Measurements from ENCODE around the gene FAM177A1. TPM values are rescaled to one million over a fixed set of nuclear protein-coding genes. Genes with fewer than 3 reads are reported as not detected.
"Not testable (repeated sequence)": the region's sequence is repeated elsewhere in the genome, so short reads cannot be mapped to it uniquely, and the experiment has no call there.

Gene FAM177A1
- total RNA-seq, 1 donor from 2014 or later, result 37.9 TPM

DNA sequence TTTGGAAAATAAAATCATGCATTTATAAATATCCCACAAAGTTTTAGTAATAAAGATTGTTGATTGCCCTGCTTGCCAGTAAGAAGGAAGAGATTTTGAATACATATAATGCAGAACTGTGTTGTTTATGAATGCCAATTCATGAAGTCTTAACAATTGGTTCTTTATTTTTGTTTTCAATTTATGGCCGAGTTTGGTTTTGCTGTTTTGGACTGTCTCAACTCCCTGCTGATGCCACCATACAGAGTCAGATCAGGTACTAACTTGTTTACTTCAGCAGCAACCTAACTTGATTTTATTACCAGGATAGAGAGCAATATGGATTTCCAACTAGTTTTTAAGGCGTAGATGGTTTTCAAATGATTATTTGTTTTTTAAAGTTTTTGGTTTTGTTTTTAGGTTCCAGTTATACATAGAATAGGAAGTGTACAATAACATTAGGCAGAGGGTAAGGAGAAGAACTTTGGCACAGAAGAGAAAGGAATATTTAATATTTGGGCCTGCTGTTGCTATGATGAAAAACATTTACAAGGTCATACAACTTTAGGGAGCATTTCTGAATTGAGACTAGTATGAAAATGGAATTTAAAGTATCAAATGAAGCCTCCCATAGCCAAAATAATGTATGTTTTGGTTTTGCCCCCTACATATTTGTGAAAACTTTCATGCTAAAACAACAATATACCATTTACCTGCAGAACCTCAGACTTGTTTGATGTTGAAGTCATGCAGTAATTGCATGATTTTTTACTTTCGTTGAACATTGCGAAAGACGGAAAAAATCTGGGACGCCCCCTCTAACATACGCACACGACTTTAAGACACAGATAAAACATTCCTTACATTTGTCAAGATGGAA, 904 bp upstream of the FAM177A1 start:
- peaks cover 24% of the 10 kb centered on the region for H3K4me1 Mint-ChIP-seq
- H3K9me3 Mint-ChIP-seq, result no peaks in the 10 kb centered on the region
- peak overlapping the region; percentile 96 for H3K4me3 Mint-ChIP-seq
- DNase-seq, result no peak
- H3K27ac Mint-ChIP-seq, result peak overlapping the region; percentile 97
- peaks cover 10% of the 10 kb centered on the region for H3K36me3 Mint-ChIP-seq (ENCODE audit: low read depth)
- intact Hi-C loops (cut with micrococcal nuclease), result loop anchor here (5.0 kb wide), 4 partner anchors 247 to 782 kb away; partner anchors contain the start of genes BRMS1L, PSMA6 and RALGAPA1
- no peaks in the 10 kb centered on the region for H3K27me3 Mint-ChIP-seq

DNA sequence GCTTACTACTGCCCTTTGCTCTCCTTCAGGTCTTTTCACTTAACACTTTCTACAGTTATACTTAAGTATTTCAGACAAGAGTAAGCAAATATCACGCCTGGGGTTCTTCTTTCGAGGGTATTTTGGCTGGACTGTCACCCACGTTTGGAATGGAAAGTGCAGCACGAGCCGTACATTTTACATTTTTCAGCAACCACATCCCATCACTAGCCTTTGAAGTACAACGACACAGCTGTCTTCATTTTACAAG, 349 bp upstream of the FAM177A1 start:
- Mint-ChIP-seq H3K27ac (peak overlapping the region; percentile 97), H3K36me3 (ENCODE audit: low read depth) (peaks cover 15% of the 10 kb centered on the region), H3K27me3 (no peaks in the 10 kb centered on the region), H3K9me3 (no peaks in the 10 kb centered on the region), H3K4me3 (peak overlapping the region; percentile 96), H3K4me1 (peaks cover 27% of the 10 kb centered on the region)
- intact Hi-C loops (cut with micrococcal nuclease), result loop anchor here (1.0 to 5.0 kb wide), 8 partner anchors 63 to 782 kb away; partner anchors contain the start of genes BRMS1L, NFKBIA, PRORP and PSMA6
- no peak for DNase-seq

DNA sequence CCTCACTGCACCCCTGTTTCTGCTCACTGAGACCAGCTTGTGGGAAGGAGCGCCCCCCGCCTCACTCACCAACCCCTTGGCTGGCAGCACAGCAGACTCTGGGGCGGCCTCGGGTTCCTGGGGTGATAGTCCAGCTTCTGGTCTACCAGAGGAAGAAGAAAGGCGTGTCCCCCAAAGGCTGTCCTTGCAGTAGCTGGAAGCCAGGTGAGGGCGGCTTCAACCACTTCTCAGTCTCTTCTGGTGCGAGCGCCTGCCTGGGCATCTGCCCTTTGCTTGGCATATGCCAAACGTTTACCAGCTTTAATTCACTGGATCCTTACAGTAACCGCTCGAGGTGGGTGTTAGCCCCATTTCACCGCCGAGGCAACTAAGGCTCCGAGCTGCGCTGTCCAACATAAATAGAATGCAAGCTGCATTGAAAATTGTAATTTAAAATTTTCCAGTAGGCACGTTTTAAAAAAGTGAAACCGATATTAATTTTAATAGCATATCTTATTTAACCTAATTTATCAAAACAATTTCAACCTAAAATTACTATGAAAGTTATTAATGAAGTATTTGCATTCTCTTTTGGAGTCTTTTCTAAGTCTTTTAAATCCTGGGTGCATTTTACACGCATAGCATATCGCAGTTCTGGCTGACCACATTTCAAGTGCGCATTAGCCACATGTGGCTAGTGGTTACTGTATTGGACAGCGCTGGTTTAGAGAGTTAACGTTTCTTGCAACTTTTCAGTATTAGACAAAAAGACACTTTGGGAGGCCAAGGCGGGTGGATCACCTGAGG, 872 bp downstream of the FAM177A1 start:
- Mint-ChIP-seq H3K36me3 (ENCODE audit: low read depth) (peaks cover 19% of the 10 kb centered on the region), H3K4me1 (peaks cover 28% of the 10 kb centered on the region), H3K27me3 (no peaks in the 10 kb centered on the region), H3K27ac (peak overlapping the region; percentile 99), H3K4me3 (peak overlapping the region; percentile 96), H3K9me3 (no peaks in the 10 kb centered on the region)
- intact Hi-C loops (cut with micrococcal nuclease), result loop anchor here (1.0 to 5.0 kb wide), 8 partner anchors 65 to 780 kb away; partner anchors contain the start of genes BRMS1L, NFKBIA, PRORP and PSMA6
- no peak for DNase-seq

DNA sequence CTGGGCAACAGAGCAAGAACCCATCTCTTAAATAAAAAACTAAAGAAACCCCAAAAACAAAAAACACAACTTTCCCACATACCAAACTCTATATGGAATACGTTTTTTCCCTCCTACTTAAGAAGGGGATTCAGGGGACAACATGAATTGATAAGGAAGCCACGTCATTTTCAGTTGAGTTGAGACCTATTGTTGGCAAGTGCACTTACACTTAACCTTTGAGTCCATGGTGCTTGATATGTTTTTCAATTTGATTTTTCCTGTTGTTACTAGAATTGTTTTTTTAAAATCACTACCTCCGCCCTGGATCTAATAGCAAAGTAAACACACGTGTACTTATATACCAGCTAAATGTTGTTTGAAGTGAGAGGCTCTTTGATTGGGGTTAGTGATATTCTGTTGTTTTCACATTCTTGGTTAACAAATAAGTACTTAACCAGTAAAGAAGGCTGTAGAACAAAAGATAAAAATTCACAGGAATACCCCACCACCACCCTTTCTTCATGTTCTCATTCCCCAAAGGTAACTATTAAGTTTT, 2.0 kb downstream of the FAM177A1 start:
- H3K27ac Mint-ChIP-seq, result no peak overlapping the region
- intact Hi-C loops (cut with micrococcal nuclease), result loop anchor here (5.0 kb wide), 4 partner anchors 244 to 779 kb away; partner anchors contain the start of genes BRMS1L, PSMA6 and RALGAPA1
- H3K27me3 Mint-ChIP-seq, result no peaks in the 10 kb centered on the region
- H3K4me3 Mint-ChIP-seq, result peak overlapping the region; percentile 96
- no peaks in the 10 kb centered on the region for H3K9me3 Mint-ChIP-seq
- peaks cover 19% of the 10 kb centered on the region for H3K36me3 Mint-ChIP-seq (ENCODE audit: low read depth)
- DNase-seq, result no peak
- peaks cover 26% of the 10 kb centered on the region for H3K4me1 Mint-ChIP-seq

DNA sequence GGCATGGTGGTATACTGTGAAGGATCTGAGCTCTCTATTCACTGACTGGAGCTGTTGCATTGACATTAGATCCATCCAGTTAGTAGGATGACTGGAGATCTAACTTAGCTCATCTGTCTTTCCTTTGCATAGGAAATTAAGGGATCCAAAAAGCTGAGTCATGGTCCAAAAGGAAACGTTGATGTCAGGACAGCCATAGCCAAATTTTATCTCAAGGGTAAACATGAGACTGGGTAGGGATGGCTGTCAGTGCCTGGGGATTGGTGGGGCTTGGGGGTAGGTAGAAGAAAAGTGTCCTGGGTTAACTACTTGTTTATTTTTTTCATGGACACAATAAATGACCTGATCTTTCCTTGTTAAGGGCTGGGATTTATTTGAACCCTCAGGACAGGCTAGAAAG, 4.6 kb downstream of the FAM177A1 start:
- Mint-ChIP-seq H3K4me3 (no peak overlapping the region), H3K27me3 (no peaks in the 10 kb centered on the region), H3K27ac (no peak overlapping the region), H3K9me3 (no peaks in the 10 kb centered on the region), H3K4me1 (peaks cover 17% of the 10 kb centered on the region), H3K36me3 (ENCODE audit: low read depth) (peaks cover 25% of the 10 kb centered on the region)
- intact Hi-C loops (cut with micrococcal nuclease), result no loop called here
- no peak for DNase-seq

DNA sequence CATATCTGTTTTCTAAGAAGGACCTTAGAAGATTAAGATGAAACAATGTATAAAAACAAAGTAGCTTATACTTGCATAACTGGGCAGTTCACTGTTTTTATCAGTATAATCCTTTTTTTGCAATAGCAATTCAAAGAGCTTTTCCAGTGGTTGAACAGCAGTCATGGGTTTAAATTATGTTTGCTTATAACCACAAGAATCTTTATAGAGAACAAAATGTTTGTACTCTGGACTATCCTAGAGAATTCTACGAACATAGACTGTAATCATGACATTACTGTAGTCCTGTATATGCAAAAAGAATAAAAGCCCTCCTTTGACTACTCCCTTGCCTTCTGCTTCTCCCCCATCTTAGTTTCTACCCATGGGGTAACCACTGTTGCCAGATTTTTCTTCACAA, 5.7 kb downstream of the FAM177A1 start:
- Mint-ChIP-seq H3K4me1 (peaks cover 18% of the 10 kb centered on the region), H3K4me3 (no peak overlapping the region)

DNA sequence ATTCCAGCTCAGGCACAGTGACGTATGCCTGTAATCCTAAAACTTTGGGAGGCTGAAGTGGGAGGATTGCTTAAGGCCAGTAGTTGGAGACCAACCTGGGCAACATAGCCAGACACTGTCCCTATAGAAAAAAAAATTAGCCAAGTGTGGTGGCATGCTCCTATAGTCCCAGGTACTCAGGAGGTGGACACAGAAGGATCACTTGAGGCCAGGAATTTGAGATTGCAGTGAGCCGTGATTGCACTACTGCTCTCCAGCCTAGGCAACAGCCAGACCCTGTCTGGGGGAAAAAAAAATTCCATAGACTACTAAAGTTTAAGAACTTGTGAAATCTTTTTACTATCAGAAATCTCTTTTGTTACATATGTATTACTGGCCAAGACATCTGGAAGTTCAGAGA, 6.6 kb downstream of the FAM177A1 start:
- no peaks in the 10 kb centered on the region for H3K27me3 Mint-ChIP-seq
- no peak for DNase-seq
- no peaks in the 10 kb centered on the region for H3K9me3 Mint-ChIP-seq
- H3K4me1 Mint-ChIP-seq, result peaks cover 18% of the 10 kb centered on the region
- peaks cover 35% of the 10 kb centered on the region for H3K36me3 Mint-ChIP-seq (ENCODE audit: low read depth)
- intact Hi-C loops (cut with micrococcal nuclease), result no loop called here
- H3K27ac Mint-ChIP-seq, result no peak overlapping the region
- H3K4me3 Mint-ChIP-seq, result no peak overlapping the region

More for the DNA sequence above, 5.7 kb downstream of the FAM177A1 start:
- intact Hi-C loops (cut with micrococcal nuclease), result no loop called here
- Mint-ChIP-seq H3K27ac (no peak overlapping the region), H3K27me3 (no peaks in the 10 kb centered on the region), H3K9me3 (no peaks in the 10 kb centered on the region), H3K36me3 (ENCODE audit: low read depth) (peaks cover 31% of the 10 kb centered on the region)
- no peak for DNase-seq

DNA sequence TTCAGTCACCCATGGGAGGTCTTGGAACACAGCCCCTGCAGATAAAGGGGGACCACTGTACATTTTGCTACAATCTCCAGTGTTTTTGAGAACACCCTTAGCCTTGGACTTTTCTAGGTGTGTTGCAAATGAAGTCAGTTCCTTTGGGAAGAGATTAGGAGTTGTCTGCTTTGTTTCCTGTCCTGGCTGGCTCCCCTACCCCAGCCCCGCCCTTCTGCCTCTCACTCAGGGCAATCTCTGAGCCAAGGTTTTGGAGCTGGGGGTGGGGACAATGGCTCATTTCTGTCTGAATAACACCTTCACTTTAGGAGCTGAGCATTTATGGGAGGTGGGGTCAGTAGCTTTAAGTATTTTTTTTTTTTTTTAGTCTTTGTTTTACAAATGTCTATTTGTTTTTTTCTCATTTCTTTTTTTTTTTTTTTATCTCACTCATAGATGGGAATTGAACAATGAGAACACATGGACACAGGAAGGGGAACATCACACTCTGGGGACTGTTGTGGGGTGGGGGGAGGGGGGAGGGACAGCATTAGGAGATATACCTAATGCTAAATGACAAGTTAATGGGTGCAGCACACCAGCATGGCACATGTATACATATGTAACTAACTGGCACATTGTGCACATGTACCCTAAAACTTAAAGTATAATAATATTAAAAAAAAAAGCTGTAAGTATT, 15.2 kb downstream of the FAM177A1 start:
- H3K9me3 Mint-ChIP-seq; intact Hi-C loops (cut with micrococcal nuclease); H3K27me3 Mint-ChIP-seq; H3K4me3 Mint-ChIP-seq; DNase-seq: not testable (repeated sequence)
- peak overlapping the region; percentile 20 for H3K27ac Mint-ChIP-seq
- peaks cover 41% of the 10 kb centered on the region for H3K36me3 Mint-ChIP-seq (ENCODE audit: low read depth)
- H3K4me1 Mint-ChIP-seq, result peaks cover 14% of the 10 kb centered on the region

DNA sequence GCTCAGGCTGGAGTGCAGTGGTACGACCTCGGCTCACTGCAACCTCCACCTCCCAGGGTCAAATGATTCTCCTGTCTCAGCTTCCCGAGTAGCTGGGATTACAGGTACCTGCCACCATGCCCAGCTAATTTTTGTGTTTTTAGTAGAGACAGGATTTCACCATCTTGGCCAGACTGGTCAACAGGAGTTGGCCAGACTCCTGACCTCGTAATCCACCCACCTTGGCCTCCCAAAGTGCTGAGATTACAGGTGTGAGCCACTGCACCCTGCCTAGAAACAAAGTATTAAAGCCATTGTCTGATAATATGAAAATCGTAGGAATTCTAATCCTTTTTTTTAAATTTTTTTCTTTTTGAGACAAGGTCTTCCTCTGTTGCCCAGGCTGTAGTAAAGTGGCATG, 19.7 kb downstream of the FAM177A1 start:
- H3K27ac Mint-ChIP-seq; H3K9me3 Mint-ChIP-seq; H3K27me3 Mint-ChIP-seq; H3K4me1 Mint-ChIP-seq; DNase-seq; intact Hi-C loops (cut with micrococcal nuclease); H3K4me3 Mint-ChIP-seq: not testable (repeated sequence)
- H3K36me3 Mint-ChIP-seq (ENCODE audit: low read depth), result peaks cover 37% of the 10 kb centered on the region

DNA sequence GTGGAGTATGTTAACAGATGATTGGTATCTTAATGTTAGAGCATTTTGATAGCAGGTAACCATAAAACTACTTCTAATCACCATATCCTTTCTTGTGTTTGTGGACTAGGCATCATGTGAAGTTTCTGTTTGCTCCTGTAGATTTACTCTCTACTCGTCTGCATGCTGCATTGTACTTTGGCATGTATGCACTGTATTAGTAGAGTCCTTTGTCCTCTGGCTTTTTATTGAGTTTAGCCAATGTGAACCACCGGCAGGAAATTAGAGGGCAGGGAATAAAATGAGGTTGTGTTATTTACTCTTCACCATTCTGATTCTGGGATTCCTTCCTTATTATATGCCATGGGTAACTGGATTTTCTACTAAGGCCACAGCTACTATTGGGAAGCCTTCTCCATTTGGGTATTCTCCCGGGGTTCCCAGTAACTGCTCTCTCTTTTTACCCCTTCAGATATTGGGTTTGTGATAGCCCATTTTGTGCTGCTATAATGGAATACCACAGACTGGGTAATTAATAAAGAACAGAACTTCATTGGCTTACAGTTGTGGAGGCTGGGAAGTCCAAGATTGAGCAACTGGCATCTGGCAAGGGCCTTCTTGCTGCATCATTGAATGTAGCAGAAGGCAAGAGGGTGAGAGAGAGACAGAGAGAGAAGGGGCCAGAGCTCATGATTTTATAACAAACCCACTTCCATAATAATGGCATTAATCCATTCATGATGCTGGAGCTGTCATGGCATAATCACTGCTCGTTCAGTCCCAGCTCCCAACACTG, 22.4 kb downstream of the FAM177A1 start:
- H3K27ac Mint-ChIP-seq, result no peak overlapping the region

DNA sequence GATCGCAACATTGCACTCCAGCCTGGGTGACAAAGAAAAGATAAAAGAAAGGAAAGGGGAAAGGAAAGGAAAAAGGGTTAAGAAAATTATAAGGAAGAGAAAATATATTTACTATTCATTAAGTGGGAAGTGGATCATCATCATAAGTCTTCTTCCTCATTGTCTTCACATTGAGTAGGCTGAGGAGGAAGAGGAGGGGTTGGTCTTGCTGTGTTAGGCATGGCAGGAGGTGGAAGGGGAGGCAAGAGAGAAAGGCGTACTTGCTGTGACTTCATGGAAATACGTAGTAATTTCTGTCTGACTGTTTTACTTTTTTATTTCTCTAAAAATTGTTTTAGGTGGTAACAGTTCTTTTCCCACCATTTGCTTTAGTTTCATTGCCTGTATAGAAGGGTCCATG, 26.2 kb downstream of the FAM177A1 start:
- no peak overlapping the region for H3K4me3 Mint-ChIP-seq
- no peaks in the 10 kb centered on the region for H3K27me3 Mint-ChIP-seq
- no peaks in the 10 kb centered on the region for H3K9me3 Mint-ChIP-seq
- H3K36me3 Mint-ChIP-seq (ENCODE audit: low read depth), result peaks cover 39% of the 10 kb centered on the region
- no peak for DNase-seq
- no peak overlapping the region for H3K27ac Mint-ChIP-seq
- intact Hi-C loops (cut with micrococcal nuclease), result no loop called here
- H3K4me1 Mint-ChIP-seq, result no peaks in the 10 kb centered on the region

More for the DNA sequence above, 22.4 kb downstream of the FAM177A1 start:
- Mint-ChIP-seq H3K36me3 (ENCODE audit: low read depth) (peaks cover 34% of the 10 kb centered on the region), H3K9me3 (no peaks in the 10 kb centered on the region), H3K27me3 (no peaks in the 10 kb centered on the region), H3K4me3 (no peak overlapping the region), H3K4me1 (no peaks in the 10 kb centered on the region)
- intact Hi-C loops (cut with micrococcal nuclease), result no loop called here
- no peak for DNase-seq

DNA sequence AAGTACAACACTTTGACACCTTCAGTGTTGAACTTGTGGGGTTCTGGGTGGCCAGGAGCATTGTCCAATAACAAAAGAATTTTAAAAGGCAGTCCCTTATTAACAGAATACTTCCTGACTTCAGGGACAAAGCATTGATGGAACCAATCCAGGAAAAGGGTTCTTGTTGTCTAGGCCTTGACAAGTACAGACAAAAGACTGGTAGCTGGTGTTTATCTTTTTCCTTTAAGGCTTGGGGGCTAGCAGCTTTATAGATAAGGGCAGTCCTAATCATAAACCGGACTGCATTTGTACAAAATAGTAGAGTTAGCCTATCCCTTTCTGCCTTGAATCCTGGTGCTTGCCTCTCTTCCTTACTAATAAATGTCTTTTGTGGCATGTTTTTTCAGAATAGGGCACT, 27.4 kb downstream of the FAM177A1 start:
- DNase-seq, result no peak
- Mint-ChIP-seq H3K27ac (no peak overlapping the region), H3K9me3 (no peaks in the 10 kb centered on the region), H3K36me3 (ENCODE audit: low read depth) (peaks cover 35% of the 10 kb centered on the region), H3K4me1 (no peaks in the 10 kb centered on the region), H3K4me3 (no peak overlapping the region), H3K27me3 (no peaks in the 10 kb centered on the region)
- intact Hi-C loops (cut with micrococcal nuclease), result no loop called here

DNA sequence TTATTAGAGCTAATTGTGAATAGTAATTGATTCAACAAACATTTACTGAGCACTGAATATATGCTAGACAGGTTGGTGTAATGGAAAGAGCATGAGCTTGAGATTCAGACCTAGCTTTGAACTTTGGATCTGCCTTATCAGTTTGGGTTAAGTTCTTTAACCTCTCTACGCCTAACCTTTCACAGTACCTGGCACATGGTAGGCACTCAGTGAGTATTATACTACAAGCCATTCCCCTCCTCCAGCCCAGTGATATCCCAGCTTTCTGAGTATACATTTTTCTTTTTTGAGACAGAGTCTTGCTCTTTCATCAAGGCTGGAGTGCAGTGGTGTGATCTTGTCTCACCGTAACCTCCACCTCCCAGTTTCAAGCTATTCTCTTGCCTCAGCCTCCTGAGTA, 32.0 kb downstream of the FAM177A1 start:
- Mint-ChIP-seq H3K27me3 (no peaks in the 10 kb centered on the region), H3K36me3 (ENCODE audit: low read depth) (peaks cover 31% of the 10 kb centered on the region), H3K9me3 (no peaks in the 10 kb centered on the region), H3K27ac (no peak overlapping the region), H3K4me1 (no peaks in the 10 kb centered on the region), H3K4me3 (no peak overlapping the region)
- intact Hi-C loops (cut with micrococcal nuclease), result no loop called here
- DNase-seq, result no peak

Measured in activated CD4-positive, alpha-beta T cell treated with anti-CD3 and anti-CD28 coated beads, Interleukin-2, amount 10 ng/mL, durations not matched to agents 24 days and 14 days (primary cell).